HS-5 (cell line): Measurements from ENCODE around the gene NDST4.

Experiments
- DNase-seq: peaks from one replicate; pipeline ENCODE4 v3.0.0-alpha.2; 2012; ENCODE audit warnings: low read depth

The NDST4 gene

GRCh38 chr4:114905017-114905416 lies 208.4 kb downstream of the NDST4 start:
- DNase-seq, result no peak

GRCh38 chr4:114900934-114901333 lies 212.5 kb downstream of the NDST4 start:
- DNase-seq, result no peak

GRCh38 chr4:114890773-114891172 lies 222.6 kb downstream of the NDST4 start:
- DNase-seq, result peak; percentile 5

- DNase-seq, result no peak
Measured at GRCh38 chr4:114886761-114887160, 226.7 kb downstream of the NDST4 start.

GRCh38 chr4:114883641-114884040 lies 229.8 kb downstream of the NDST4 start:
- DNase-seq, result no peak

GRCh38 chr4:114879916-114880669 lies 233.3 kb downstream of the NDST4 start:
- no peak for DNase-seq

GRCh38 chr4:114875630-114876029 lies 237.8 kb downstream of the NDST4 start:
- DNase-seq, result peak; percentile 4

GRCh38 chr4:114874321-114874720 lies 239.1 kb downstream of the NDST4 start:
- DNase-seq, result no peak

GRCh38 chr4:114870987-114871386 lies 242.4 kb downstream of the NDST4 start:
- no peak for DNase-seq

GRCh38 chr4:114866901-114867670 lies 246.3 kb downstream of the NDST4 start:
- no peak for DNase-seq

GRCh38 chr4:114864060-114864459 lies 249.4 kb downstream of the NDST4 start:
- DNase-seq, result no peak

GRCh38 chr4:114860786-114861185 lies 252.6 kb downstream of the NDST4 start:
- no peak for DNase-seq

GRCh38 chr4:114857831-114858230 lies 255.6 kb downstream of the NDST4 start:
- DNase-seq, result no peak

- DNase-seq, result no peak
Measured at GRCh38 chr4:114839986-114840385, 273.4 kb downstream of the NDST4 start.

- DNase-seq, result no peak
Measured at GRCh38 chr4:114830628-114831027, 282.8 kb downstream of the NDST4 start.

- DNase-seq, result no peak
Measured at GRCh38 chr4:114827651-114828050, 285.8 kb downstream of the NDST4 start.

- DNase-seq, result no peak
Measured at GRCh38 chr4:114815760-114816159, 297.7 kb downstream of the NDST4 start.

- no peak for DNase-seq
Measured at GRCh38 chr4:114813961-114814360, 299.5 kb downstream of the NDST4 start.

GRCh38 chr4:114811564-114812301 lies 301.7 kb downstream of the NDST4 start:
- no peak for DNase-seq

GRCh38 chr4:114807759-114808404 lies 305.5 kb downstream of the NDST4 start:
- DNase-seq, result no peak

- DNase-seq, result no peak
Measured at GRCh38 chr4:114807357-114807756, 306.1 kb downstream of the NDST4 start.

- no peak for DNase-seq
Measured at GRCh38 chr4:114791976-114792375, 321.4 kb downstream of the NDST4 start.
